DMS 273 (cell line): ENCODE data around the gene LHFPL4.
"Not testable (repeated sequence)": the region's sequence is repeated elsewhere in the genome, so short reads cannot be mapped to it uniquely, and the experiment has no call there.

Experiments
- DNase-seq: peaks from one replicate; lab custom pipeline; 2025; ENCODE audit not compliant: unreplicated experiment; lab: John Stamatoyannopoulos, UW

LHFPL4 gene

DNA sequence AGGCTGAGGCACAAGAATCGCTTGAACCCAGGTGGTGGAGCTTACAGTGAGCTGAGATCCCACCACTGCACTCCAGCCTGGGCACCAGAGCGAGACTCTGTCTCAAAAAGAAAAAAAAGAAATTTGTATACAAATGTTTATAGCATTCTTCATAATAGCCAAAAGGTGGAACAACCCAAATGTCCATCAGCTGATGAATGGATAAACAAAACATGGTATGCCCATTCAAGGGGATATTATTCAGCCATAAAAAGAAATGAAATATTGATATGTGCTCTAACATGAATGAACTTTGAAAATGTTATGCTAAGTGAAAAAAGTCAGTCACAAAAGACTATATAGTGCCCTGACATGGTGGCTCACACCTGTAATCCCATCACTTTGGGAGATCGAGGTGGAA is 11.4 kb downstream of the LHFPL4 start:
- DNase-seq: no peak

DNA sequence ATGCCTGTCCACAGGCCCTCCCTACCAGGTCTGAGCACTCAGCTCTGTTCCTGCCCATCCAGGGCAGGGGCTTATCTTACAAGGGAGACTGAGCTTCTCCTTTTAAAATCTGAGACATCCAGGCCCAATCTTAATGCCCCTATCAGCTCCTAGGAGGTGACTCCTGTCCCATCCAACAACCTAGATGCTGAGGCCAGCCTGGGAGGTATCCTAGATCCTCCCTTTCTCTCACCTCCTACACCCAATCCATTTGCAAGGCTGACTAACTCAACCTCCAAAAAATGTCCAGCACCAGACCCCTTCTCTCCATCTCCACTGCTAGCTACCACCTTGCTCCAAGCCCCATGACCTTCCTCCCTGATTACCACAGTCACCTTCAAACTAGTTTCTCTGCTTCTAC is 17.4 kb downstream of the LHFPL4 start:
- DNase-seq: no peak

DNA sequence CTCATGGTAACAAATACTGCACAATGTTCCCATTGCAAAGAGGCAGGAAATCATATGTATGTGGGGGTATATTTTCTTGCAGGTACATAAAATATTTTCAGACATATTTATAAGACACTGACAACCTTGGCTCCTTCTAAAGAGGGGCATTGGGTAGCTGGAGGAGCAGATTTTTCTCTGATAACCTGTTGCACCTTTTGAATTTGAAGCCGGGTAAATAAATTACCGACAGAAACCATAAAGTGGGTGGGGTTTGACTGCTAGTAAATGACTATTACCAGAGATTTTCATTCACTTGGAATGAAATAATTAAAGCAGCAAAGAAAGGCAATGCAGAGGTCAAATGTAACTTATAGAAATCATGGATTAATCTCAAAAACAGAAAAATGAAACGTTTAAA is 19.2 kb downstream of the LHFPL4 start:
- DNase-seq: no peak

DNA sequence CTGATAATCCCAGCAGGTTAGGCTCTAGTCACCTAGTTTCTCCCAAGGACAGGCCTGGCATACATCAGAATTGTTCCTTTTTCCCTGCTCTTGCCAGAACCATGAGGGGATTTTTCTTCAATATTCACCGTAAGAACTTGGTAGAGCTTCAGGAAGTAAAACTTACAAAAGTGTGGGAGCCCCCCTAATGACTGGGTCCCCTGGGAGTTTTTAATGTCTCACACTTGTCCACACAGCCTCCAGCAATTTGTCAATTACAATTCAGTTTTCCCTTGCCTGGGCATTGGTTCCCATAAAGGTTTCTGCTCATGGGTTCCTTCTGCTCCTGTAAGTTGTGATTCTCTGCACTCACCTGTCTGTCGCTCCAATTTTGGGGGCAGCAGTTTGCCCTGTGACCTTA is 28.5 kb downstream of the LHFPL4 start:
- no peak for DNase-seq

DNA sequence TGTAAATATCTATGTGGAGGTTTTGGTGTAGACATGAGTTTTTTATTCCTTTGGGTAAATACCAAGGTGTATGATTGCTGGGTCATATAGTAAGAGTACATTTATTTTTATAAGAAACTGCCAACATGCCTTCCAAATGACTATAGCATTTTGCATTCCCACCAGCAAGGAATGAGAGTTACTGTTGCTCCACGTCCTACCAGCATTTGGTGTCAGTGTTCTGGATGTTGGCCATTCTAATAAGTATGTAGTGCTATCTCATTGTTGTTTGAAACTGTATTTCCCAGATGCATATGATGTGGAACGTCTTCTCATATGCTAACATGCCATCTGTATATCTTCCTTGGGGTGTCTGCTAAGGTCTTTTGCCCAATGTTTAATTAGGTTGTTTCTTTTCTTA is 38.7 kb downstream of the LHFPL4 start:
- no peak for DNase-seq

DNA sequence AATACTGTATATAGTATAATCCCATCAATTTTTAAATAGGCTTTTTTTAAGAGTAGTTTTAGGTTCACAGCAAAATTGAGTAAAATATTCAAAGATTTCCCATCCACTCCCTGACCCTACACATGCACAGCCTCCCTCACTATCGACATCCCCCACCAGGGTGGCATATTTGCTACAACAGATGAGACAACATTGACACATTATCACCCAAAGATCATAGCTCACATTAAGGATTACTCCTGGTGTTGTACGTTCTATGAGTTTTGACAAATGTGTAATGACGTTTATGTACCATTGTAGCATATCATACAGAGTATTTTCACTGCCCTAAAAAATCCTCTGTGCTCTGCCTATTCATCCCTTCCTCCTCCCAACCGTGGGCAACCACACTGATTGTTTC is 39.3 kb downstream of the LHFPL4 start:
- no peak for DNase-seq

DNA sequence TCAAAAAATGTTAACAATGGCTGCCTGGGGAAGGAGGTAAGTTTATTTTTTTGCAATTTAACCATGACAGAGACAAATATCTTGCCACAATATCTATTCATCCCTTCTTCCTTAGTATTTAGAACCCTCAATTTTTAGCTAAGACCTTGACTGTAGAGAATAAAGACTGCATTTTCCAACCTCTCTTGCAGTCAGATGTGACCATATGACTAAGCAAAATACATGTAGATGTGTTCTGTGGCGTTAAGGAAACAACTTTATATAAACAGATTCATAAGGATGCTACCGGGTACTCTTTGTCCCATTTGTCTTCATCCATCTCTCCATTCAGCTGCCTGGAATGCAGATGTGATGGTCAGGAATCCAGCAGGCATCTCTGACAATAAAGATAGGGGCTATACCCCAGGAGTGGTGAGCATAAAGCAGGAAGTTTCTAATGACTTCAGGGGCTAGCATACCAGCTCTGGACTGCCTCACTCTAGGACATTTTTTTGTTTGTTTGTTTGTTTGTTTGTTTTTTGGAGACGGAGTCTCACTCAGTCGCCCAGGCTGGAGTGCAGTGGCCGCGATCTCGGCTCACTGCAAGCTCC is 41.1 kb downstream of the LHFPL4 start:
- DNase-seq: no peak

DNA sequence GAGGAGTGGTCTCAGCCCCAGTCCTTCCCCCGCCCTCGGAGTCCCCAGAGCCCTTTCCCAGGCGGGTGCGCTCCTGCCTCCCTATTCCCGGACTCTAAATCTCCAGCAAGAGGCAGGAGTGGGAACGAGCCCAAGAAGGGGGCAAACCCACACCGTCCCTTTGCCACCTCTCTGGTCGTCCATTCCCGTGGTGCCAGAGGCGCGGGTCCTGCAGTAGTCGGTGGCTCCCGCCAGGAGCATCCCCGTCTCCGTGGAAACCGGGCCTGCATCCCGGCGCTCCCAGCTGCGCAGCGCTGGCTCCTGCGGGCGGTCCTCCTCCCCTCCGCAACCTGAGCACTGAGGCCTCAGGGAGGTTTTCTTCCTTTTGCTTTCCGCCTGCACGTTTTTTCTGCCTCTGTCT is 44.8 kb downstream of the LHFPL4 start:
- DNase-seq: peak; percentile 63

DNA sequence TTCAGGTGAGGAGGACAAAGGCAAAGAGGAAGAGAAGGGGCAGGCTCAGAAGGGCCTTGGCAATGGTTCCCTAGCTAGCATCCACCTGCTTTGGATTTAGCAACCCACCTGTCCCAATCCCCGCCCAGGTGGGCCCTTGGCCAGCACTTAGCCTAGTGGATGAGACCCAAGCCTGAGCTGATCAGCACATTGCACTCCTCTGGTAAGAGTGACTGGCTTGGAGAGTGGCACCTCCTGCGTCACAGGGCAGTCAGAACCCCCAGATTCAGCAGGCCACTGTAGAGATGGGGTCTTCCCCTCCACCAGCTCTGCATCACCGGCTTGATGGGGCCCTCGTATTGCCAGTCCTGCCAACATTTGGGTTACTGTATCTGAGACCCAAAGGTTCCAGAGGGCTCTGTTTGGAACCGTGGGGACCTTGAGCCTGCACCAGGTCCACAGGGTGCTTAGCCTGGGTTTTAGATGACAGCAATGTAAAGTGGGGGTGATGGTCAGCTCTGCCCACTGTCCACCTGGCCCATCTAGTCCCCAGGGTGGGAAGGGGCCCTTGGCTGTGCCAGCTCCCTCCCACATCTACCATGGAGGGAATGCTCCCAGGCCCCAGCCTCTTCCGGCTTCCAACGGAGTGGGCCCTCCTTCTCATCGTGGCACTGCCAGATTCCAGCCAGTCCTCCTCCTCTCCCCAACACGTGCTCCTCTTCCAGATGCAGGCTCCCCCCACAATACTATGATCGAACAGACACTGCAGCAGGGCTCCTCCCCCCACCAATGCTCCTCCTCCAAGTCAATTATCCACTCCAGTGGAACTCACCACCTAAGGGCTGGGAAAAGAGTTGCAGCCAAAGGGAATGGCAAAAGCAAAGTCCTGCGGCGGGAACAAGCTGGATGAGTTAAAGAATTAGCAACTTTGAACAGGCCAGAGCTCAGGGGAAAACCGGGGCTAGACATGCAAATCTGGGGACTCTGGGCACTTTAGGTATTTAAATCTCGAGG is 45.7 kb downstream of the LHFPL4 start:
- DNase-seq: peak; percentile 25

DNA sequence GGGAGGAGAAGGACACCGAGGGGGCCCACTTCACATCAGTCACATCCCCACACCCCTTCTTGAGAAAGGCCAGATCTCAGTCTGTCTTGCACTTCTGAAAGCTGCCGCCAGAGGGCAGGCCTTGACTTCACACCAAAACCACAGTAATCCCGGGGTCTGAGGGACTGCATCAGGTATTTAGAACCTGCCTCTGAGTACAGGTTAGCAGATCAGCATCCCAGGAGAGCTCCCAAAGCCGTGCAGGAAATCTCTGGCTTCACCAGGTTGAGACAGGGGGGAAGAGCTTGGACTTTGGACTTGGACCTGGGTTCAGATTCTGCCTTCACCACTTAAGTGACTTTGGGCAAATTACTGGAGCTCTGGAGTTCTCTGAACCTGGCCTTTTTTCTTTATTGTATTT is 50.3 kb downstream of the LHFPL4 start:
- peak; percentile 84 for DNase-seq

DNA sequence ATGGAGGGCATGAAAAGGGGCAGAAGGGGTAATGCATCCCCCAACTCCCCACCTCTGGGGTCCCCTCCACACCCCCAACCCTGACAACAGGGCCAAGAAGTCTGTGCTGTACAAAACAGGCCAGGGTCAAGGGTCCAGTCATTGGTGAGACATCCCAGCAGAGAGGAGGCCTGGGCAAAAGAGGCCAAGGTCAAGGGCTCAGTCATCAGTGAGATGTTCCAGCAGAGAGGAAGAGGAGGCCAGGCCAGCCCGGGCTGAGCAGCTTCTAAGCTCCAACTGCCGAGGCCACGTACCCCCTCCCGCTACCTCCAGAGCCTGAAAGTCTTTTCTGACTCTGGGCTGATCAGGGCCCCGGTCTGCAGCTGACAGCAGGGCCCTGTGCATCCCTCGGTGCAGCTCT is 52.4 kb downstream of the LHFPL4 start:
- no peak for DNase-seq

DNA sequence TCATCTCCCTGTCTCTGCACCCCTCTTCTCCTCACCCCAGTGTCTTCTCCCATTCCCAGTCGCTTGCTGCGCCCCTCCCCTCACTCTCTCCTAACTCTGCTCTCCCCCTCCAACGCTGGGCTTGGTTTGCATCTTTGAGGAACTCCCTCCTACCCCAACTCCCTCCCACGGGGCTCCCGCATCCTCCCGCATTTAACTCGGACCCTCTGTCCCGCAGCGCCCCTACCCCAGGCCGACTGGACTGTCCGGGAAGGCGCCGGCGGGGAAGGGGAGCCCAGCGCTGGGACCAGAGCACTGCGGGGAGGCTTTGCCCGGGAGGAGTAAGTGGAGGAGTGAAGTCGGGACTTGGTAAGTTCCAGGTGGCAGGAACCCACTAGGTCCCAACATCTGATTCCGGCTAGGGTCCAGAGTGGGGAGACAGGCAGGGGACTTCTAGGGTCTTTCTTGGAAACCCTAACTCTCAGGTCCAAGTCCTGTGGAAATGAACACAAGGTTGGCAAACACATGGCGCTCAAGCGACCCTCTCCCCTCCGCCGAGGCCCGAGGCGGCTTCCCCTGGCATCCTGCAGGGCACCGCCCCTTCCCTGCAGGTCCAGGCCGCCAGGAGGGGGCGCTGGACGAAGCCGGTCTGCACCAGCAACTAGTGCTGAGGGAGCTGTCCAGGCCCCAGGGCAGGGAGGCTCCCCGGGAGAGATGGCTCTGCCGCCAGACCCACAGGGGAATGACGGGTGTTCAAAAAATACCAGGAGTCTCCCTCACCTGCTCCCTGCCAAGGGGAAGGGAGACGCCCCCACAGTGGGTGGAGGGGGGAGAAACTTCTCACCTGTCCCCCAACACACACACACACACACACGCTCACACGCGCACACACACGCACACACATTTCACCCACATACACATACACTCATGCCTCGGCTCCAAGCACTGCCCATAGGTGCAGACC is 53.2 kb downstream of the LHFPL4 start:
- DNase-seq: peak; percentile 84

DNA sequence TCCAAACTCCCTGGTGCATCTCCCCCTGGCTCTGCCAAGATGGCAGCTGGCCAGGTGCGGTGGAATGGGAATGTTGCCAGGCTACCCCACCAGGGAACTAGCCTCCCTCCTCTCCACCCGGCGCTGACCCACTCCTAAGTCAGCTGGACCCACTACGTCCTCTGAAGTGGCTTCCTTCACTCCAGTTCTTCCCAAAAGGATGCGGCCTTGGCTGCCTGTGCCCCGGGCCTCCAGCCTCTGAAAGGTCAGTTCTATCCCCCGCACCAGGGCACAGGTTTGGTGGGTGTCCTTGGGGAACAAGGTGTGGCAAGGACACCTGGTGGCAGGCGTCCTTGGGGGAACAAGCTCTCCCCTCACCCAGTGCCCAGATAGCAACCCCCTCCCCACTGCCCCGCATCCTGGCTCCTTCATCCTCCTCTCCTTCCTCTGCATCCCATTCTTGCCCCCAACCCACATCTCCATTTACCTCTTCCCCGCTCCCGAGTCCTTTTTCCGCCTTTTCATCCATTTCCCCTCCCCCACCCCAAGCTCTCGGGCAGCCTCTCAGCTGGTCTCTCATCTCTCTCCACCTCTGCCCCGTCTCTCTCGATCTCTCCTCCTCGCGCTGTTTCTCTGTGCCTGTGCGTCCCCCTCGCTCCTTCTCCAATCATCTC is 54.0 kb downstream of the LHFPL4 start:
- DNase-seq: no peak

DNA sequence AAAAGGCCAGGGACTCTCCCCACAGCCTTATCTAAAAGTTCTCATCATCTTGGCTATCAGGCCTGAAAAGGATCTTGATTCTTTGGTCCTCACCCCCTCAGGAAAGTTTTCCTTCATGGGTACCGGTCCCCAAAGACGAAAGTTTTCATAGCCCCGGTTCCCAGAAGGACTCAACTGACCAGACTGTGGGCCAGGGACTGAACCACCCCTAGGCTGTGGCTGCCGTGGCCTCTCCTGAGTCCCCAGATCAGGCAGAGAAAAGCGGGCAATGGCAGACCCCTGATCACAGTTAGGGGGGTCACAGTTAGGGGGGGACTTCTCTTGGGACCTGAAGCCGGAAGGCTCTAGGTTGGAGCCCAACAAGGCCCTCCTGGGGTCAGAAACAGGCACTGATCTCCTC is 54.8 kb downstream of the LHFPL4 start:
- no peak for DNase-seq

DNA sequence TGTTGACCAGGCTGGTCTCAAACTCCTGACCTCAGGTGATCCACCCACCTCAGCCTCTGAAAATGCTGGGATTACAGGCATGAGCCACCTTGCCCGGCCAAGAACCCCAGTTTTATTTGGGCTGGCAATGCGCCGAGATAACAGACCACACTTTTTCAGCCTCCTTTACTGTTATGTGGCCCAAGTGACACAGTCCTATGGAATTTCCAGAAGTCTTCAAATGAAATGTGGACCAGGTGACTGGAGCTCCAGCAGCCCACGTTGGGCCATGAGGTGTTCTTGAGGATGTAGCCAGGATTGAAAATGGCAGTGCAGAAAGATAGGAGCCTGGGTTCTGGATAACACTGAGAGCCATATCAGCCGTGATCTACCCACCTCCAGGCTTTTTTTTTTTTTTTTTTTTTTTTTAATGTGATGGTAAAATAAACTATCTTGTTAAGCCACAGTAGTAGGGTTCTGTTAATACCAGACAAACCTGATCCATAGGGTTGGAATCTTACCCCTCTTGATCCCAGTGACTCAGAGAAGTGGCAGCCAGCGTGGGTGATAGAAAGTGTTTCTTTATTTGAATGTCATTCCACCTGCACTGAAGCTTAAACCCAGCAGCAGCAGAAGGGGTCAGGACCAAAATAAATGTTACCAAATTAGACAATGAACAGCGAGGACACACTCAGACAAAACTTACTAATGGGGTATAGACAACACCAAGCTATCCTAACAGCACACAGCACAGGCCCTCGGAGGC is 55.6 kb downstream of the LHFPL4 start:
- DNase-seq: no peak

DNA sequence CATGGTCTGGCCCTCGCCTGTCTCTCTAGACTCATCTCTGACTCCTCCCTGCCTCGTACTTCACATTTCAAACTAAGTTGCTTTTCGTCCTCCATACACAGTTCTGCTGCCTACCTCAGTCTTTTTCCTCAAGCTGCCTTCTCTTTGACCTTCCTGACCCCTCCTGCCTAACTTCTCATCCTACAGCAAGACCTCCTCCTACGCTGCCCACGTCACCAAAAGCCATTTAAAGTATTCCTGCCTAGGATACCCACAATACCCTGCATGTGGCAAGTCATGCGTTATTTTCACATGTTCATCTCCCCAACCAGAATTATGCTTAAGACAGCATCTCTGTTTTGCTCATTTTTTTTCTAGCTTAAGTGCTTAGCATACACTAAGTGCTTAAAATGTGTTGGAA is 56.7 kb downstream of the LHFPL4 start:
- no peak for DNase-seq

DNA sequence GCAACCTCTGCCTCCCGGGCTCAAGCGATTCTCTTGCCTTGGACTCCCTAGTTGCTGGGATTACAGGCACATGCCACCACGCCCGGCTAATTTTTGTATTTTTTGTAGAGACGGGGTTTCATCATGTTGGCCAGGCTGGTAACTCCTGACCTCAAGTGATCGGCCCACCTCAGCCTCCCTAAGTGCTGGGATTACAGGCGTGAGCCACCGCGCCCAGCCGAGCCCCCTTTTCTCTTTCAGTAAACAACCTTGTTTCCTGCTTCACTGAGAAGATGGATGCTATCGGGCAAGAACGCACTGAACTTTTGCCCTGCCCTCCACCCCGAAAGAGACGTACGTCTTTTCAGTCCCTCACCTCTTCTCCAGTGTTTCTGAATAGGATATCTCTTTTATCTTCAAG is 59.6 kb downstream of the LHFPL4 start:
- DNase-seq: not testable (repeated sequence)

DNA sequence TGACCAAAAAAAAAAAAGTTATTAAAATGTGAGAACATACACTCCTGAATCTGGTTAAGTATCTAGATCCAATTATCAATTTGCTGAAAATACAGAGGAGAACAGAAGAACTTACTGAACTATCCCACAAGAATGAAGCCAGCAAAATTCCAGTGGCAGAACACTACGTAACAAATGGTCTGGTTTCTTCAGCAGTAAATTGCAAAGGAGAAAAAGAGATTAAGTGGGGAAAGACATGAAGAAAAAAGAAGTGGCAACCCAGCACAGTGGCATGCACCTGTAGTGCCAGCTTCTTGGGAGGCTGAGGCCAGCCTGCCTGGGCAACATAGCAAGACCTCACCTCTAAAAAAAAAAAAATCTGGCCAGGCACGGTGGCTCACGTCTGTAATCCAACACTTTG is 62.1 kb downstream of the LHFPL4 start:
- DNase-seq: no peak

DNA sequence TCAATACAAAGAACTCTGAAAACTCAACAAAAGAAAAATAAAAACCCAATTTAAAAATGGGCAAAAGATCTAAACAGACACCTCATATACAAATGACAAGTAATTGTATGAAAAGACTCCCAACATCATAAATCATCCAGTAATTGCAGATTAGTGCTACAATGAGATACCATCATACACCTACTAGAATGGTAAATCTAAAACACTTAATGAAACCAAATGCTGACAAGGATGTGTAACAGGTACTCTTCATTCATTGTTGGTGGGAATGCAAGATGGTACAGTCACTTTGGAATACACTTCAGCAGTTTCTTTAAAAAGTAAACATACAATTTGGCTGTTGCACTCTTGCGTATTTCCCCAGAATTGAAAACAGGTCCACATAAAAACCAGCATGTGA is 68.4 kb downstream of the LHFPL4 start:
- DNase-seq: no peak

DNA sequence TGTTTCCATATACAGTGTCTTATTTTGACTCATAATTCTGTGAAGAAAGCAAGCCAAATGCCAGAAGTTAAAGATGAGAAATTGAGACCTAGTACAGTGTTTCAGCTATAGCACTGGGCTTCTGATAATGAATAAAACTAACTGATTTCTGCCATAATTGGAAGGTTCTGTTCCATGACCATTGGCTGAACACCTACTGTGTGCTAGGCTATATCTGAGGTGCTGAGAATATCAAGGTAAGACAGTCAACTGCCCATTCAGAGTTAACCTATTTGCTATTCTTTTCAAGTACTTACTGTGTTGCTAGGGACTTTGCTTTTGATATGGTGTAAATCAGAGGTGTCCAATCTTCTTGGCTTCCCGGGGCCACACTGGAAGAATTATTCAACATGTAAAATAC is 73.4 kb downstream of the LHFPL4 start:
- no peak for DNase-seq
